HG03175 (cell line): ENCODE data around the gene SKIC3.

Experiments
- ATAC-seq: cut with Tn5 transposase; IDR thresholded peaks from one replicate; pipeline ENCODE4 v1.9.1; 2021; ENCODE audit warnings: mild to moderate bottlenecking, moderate library complexity; ENCODE audit not compliant: unreplicated experiment

The SKIC3 gene

GRCh38 chr5:95532415-95532814 lies 22.4 kb downstream of the SKIC3 start:
- ATAC-seq = no peak

GRCh38 chr5:95531491-95531890 lies 23.3 kb downstream of the SKIC3 start:
- ATAC-seq = no peak

GRCh38 chr5:95530416-95530815 lies 24.4 kb downstream of the SKIC3 start:
- no peak for ATAC-seq

- no peak for ATAC-seq
Measured at GRCh38 chr5:95528565-95528964, 26.2 kb downstream of the SKIC3 start.

- ATAC-seq = no peak
Measured at GRCh38 chr5:95526871-95527270, 27.9 kb downstream of the SKIC3 start.

- ATAC-seq = no peak
Measured at GRCh38 chr5:95524423-95524822, 30.4 kb downstream of the SKIC3 start.

GRCh38 chr5:95520206-95520605 lies 34.6 kb downstream of the SKIC3 start:
- ATAC-seq = no peak

GRCh38 chr5:95519681-95520080 lies 35.1 kb downstream of the SKIC3 start:
- ATAC-seq = no peak

GRCh38 chr5:95519151-95519550 lies 35.6 kb downstream of the SKIC3 start:
- no peak for ATAC-seq

- ATAC-seq = no peak
Measured at GRCh38 chr5:95518417-95518816, 36.4 kb downstream of the SKIC3 start.

- ATAC-seq = no peak
Measured at GRCh38 chr5:95511606-95512005, 43.2 kb downstream of the SKIC3 start.

- ATAC-seq = no peak
Measured at GRCh38 chr5:95508550-95508949, 46.2 kb downstream of the SKIC3 start.
